Measurements from ENCODE around the gene CPE. TPM values are rescaled to one million over a fixed set of nuclear protein-coding genes. Genes with fewer than 3 reads are reported as not detected.

The CPE gene
- total and polyA plus RNA-seq, 12 donors: 16.9 to 57.6 (median 26.6) TPM

- TF ChIP-seq, protein P1, sequence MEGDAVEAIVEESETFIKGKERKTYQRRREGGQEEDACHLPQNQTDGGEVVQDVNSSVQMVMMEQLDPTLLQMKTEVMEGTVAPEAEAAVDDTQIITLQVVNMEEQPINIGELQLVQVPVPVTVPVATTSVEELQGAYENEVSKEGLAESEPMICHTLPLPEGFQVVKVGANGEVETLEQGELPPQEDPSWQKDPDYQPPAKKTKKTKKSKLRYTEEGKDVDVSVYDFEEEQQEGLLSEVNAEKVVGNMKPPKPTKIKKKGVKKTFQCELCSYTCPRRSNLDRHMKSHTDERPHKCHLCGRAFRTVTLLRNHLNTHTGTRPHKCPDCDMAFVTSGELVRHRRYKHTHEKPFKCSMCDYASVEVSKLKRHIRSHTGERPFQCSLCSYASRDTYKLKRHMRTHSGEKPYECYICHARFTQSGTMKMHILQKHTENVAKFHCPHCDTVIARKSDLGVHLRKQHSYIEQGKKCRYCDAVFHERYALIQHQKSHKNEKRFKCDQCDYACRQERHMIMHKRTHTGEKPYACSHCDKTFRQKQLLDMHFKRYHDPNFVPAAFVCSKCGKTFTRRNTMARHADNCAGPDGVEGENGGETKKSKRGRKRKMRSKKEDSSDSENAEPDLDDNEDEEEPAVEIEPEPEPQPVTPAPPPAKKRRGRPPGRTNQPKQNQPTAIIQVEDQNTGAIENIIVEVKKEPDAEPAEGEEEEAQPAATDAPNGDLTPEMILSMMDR (IDR thresholded peaks at IDR 0.05): no peak
- no peaks in the 10 kb centered on the region for H3K27me3 ChIP-seq
- peaks cover 0 to 4% (median 0%) of the 10 kb centered on the region in 9 donors for H3K36me3 ChIP-seq
- no peak overlapping the region for H3K4me3 ChIP-seq
- WGBS, 2 donors: 83 to 89% methylated on average over 2 of the region's 2 CpGs
- ATAC-seq: no peak
- intact Hi-C loops (cut with DNase I): no loop called here
- no peak for DNase-seq
- H3K4me1 ChIP-seq: no peaks in the 10 kb centered on the region
- H3K9me3 ChIP-seq: peaks cover 0 to 37% (median 13%) of the 10 kb centered on the region in 11 donors
- H3K27ac ChIP-seq: no peak overlapping the region
Measured at GRCh38 chr4:165470009-165470408, 91.2 kb downstream of the CPE start.

GRCh38 chr4:165472943-165473676, 94.3 kb downstream of the CPE start:
- Histone ChIP-seq H3K27me3 (no peaks in the 10 kb centered on the region), H3K27ac (no peak overlapping the region), H3K36me3 (no peaks in the 10 kb centered on the region), H3K4me1 (no peaks in the 10 kb centered on the region), H3K9me3 (peaks cover 0 to 37% (median 13%) of the 10 kb centered on the region in 11 donors), H3K4me3 (no peak overlapping the region)
- DNase-seq (no peak), ATAC-seq (no peak)
- intact Hi-C loops (cut with DNase I): no loop called here
- WGBS, 2 donors: 88% methylated on average over 2 of the region's 2 CpGs
- TF ChIP-seq, protein P1 (IDR thresholded peaks at IDR 0.05): no peak

DNA sequence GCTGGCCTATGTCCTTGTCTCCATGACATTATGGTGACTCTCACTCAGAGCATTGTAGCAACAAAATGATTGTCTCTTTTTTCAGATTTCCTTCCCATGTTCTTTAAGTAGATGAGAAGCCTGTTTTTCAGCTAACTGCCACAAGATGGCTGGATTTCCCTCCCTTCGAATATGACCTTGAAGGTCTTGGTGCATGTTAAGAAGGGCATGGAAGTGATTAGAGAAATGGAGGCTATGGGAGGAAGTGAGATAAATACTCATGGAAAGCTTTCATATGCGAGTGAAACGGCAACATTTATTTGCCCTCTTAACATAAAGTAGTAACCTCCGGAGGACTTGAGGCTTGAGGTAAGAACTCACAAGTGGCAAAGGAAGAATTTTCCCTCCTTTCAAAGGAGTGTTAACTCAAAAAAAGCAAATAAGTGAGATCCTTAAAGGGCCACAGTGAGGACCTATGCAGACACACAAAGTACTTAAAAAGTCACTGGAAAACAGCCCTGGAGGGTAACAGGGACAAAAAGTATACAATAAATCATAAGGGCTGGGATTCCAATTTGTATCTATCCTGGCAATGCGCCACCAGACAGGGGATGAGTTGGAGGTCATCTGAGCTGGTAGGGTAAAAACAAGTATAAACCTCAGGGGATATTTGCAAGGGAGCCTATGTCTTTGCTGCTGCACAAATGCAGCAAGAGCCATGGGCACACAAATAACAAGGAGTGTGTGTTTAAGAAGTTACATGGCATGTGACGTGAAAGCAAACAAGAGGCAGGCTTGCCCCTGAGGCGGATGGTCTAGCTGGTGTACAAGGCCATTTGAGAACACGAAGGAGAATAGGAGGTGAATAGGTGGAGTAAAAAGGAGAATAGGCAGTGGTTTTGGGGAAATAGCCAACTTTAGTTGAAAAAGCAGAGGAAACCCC, 96.2 kb downstream of the CPE start:
- no peaks in the 10 kb centered on the region for H3K4me1 ChIP-seq
- TF ChIP-seq, protein P1 (IDR thresholded peaks at IDR 0.05): no peak
- H3K9me3 ChIP-seq: peaks cover 0 to 37% (median 13%) of the 10 kb centered on the region in 11 donors
- DNase-seq (no peak), ATAC-seq (no peak)
- intact Hi-C loops (cut with DNase I): no loop called here
- H3K27ac ChIP-seq: no peak overlapping the region
- H3K27me3 ChIP-seq: no peaks in the 10 kb centered on the region
- no peaks in the 10 kb centered on the region for H3K36me3 ChIP-seq
- 84 to 90% methylated on average over 8 of the region's 8 CpGs for WGBS, 2 donors
- H3K4me3 ChIP-seq: no peak overlapping the region

GRCh38 chr4:165475706-165476070, 96.9 kb downstream of the CPE start:
- intact Hi-C loops (cut with DNase I): no loop called here
- Histone ChIP-seq H3K4me1 (no peaks in the 10 kb centered on the region), H3K27me3 (no peaks in the 10 kb centered on the region), H3K36me3 (no peaks in the 10 kb centered on the region), H3K9me3 (peaks cover 0 to 37% (median 13%) of the 10 kb centered on the region in 11 donors), H3K27ac (no peak overlapping the region), H3K4me3 (no peak overlapping the region)
- no peak for ATAC-seq
- TF ChIP-seq, protein P1 (IDR thresholded peaks at IDR 0.05): no peak
- DNase-seq: no peak
- 97 to 99% methylated on average over 4 of the region's 4 CpGs for WGBS, 2 donors

Measured in heart right ventricle (tissue), 16 donors.